ENCODE data around the gene GPR152. TPM values are rescaled to one million over a fixed set of nuclear protein-coding genes. Genes with fewer than 3 reads are reported as not detected.
"Not testable (repeated sequence)": the region's sequence is repeated elsewhere in the genome, so short reads cannot be mapped to it uniquely, and the experiment has no call there.

GPR152 gene
- total RNA-seq, 2 donors from 2014 or later: not detected

DNA sequence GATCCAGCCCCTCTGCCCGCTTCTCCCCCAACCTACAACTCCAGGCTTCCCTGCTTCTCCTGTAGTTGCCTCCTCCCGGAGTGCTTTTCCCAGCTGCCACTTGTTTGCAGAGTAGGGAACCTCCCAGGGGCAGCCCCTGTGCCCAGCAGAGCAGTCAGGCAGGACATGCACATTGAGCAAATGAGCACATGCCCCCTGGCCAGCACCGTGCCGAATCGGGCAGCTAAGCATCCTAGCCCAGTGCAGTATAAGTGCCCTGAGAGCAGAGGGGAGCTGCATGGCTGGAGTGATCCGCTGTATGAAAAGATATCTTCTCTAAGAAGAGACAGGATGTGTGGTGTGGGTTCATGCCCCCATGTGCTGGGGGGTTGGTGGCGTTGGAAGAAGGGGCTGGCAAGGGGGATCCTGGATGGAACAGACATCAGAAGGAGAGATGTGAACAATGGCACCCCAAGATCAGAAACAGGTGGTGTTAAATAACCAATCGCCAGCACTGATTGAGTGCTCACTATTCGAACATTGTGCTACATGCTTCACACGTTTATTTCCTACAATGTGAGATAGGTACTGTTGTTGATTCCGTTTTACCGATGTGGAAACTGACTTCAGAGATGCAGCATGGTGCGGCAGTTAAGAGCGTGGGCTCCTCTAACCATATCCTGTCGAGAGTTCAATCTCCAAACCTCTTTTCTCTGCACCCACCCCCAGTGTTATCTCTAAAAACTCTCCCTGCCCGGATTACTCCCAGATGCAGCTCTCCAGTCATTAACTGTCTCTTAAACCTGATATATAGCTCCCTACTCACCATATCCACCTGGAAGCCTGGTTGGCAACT is 31.5 kb upstream of the GPR152 start:
- H3K27me3 Mint-ChIP-seq: no peaks in the 10 kb centered on the region
- peak overlapping the region; percentile 96 for H3K4me3 Mint-ChIP-seq
- ATAC-seq (peak; percentile 38), DNase-seq (peak in 1 of 3 donors; percentile 34)
- peaks cover 7% of the 10 kb centered on the region for H3K36me3 Mint-ChIP-seq (ENCODE audit: low read depth)
- H3K4me1 Mint-ChIP-seq: peaks cover 57% of the 10 kb centered on the region
- peak overlapping the region; percentile 99 for H3K27ac Mint-ChIP-seq
- no peaks in the 10 kb centered on the region for H3K9me3 ChIP-seq (ENCODE audit: control insufficient read depth, low read length, poor library complexity, severe bottlenecking)

DNA sequence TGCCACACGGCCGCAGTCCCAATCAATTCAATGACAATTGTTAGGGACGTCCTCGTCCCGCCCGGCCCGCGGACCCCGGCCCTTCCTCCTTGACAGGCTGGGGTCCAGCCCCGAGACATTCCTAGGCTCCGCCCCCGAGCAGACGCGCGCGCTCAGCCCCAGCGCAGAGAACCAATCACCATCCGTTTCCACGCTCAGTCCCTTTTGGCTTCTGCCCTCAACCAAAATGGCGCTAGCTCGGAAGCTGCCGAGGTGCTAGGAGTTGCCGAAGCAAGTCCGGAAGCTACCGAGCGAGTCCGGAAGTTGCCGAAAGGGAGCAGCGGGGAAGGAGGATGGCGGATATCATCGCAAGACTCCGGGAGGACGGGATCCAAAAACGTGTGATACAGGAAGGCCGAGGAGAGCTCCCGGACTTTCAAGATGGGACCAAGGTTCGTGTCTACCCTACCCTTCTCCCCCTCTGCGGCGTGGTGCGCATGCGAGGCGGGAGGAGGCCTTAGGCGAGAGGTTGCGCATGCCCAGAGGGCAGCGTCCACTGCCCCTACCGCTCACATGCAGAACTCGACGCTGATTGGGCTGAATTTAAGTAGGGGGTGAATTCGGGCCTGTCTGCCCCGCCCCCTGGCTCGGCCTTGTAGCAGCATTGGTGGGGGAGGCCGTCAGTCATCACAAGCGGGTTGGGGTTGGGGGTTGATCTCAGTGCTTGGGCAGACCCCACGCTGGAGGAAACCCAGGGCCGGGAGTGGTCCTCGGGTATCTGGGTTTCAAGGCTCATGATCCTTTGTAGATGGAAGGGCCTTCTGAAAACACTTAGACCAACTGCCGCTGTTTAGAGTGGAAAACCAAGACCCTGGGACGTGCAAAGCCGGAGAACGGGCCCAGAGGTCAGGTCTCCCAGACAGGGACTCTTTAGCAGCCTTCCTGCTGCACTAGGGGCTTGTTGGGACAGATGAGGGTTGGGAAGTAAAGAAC is 30.6 kb upstream of the GPR152 start, which contains the start of gene AIP:
AIP (plus strand) TSS at position 200 of the 972 bp plus-strand sequence; CDS start at position 333, 133 bp downstream.
- DNase-seq (peak; percentile 87 to 97 (median 92)), ATAC-seq (peak; percentile 83)
- no peaks in the 10 kb centered on the region for H3K9me3 ChIP-seq (ENCODE audit: control insufficient read depth, low read length, poor library complexity, severe bottlenecking)
- Mint-ChIP-seq H3K27me3 (no peaks in the 10 kb centered on the region), H3K27ac (peak within 1 kb of the TSS; percentile 99), H3K4me3 (peak within 1 kb of the TSS; percentile 96), H3K4me1 (peaks cover 52% of the 10 kb centered on the region), H3K36me3 (ENCODE audit: low read depth) (peaks cover 7% of the 10 kb centered on the region)

DNA sequence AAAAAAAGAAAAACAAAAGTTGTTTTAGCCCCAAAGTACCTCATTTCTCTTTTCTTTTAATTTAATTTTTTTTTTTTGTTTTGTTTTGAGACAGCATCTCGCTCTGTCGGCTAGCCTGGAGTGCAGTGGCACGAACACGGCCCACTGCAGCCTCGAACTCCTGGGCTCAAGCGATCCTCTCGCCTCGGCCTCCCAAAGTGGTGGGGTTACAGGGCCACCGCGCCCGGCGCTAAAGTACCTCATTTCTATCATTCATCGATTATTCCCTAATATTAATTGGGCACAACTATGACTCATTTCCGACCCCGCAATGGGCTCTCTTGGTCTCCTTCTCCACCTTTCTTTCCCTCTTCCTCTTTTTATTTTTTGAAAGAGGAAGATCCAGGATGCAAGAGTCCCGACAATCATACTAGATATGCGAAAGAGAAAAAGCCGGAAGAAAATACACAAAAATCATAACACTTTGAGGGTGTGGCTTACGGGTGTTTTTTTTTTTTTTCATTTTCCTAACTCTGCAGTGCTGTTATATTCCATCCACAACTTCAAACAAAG is 29.8 kb upstream of the GPR152 start:
- H3K9me3 ChIP-seq (ENCODE audit: control insufficient read depth, low read length, poor library complexity, severe bottlenecking): no peaks in the 10 kb centered on the region
- no peaks in the 10 kb centered on the region for H3K27me3 Mint-ChIP-seq
- H3K4me1 Mint-ChIP-seq: peaks cover 44% of the 10 kb centered on the region
- ATAC-seq (peak; percentile 16), DNase-seq (no peak)
- peak overlapping the region; percentile 99 for H3K27ac Mint-ChIP-seq
- H3K36me3 Mint-ChIP-seq (ENCODE audit: low read depth): peaks cover 2% of the 10 kb centered on the region
- H3K4me3 Mint-ChIP-seq: peak overlapping the region; percentile 96

DNA sequence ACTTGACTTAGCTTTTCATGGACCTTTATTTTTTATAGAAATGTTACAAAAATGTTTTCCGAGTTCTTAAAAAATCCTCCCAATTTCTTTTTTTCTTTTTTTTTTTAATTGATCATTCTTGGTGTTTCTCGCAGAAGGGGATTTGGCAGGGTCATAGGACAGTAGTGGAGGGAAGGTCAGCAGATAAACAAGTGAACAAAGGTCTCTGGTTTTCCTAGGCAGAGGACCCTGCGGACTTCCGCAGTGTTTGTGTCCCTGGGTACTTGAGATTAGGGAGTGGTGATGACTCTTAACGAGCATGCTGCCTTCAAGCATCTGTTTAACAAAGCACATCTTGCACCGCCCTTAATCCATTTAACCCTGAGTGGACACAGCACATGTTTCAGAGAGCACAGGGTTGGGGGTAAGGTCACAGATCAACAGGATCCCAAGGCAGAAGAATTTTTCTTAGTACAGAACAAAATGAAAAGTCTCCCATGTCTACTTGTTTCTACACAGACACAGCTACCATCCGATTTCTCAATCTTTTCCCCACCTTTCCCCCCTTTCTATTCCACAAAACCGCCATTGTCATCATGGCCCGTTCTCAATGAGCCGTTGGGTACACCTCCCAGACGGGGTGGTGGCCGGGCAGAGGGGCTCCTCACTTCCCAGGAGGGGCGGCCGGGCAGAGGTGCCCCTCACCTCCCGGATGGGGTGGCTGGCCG is 25.0 kb upstream of the GPR152 start:
- H3K4me1 Mint-ChIP-seq; H3K9me3 ChIP-seq (ENCODE audit: control insufficient read depth, low read length, poor library complexity, severe bottlenecking); H3K27me3 Mint-ChIP-seq; H3K4me3 Mint-ChIP-seq; H3K27ac Mint-ChIP-seq; DNase-seq; ATAC-seq; H3K36me3 Mint-ChIP-seq (ENCODE audit: low read depth): not testable (repeated sequence)

DNA sequence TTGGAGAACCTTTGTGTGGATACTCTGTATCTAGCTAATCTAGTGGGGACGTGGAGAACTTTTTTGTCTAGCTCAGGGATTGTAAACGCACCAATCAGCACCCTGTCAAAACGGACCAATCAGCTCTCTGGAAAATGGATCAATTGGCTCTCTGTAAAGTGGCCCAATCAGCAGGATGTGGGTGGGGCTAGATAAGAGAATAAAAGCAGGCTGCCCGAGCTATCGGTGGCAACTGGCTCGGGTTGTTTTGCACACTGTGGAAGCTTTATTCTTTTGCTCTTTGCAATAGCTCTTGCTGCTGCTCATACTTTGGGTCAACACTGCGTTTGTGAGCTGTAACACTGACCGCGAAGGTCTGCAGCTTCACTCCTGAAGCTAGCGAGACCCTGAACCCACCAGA is 24.2 kb upstream of the GPR152 start:
- not testable (repeated sequence) for H3K4me3 Mint-ChIP-seq; H3K27me3 Mint-ChIP-seq; ATAC-seq; H3K27ac Mint-ChIP-seq; H3K36me3 Mint-ChIP-seq (ENCODE audit: low read depth); H3K9me3 ChIP-seq (ENCODE audit: control insufficient read depth, low read length, poor library complexity, severe bottlenecking); H3K4me1 Mint-ChIP-seq; DNase-seq

DNA sequence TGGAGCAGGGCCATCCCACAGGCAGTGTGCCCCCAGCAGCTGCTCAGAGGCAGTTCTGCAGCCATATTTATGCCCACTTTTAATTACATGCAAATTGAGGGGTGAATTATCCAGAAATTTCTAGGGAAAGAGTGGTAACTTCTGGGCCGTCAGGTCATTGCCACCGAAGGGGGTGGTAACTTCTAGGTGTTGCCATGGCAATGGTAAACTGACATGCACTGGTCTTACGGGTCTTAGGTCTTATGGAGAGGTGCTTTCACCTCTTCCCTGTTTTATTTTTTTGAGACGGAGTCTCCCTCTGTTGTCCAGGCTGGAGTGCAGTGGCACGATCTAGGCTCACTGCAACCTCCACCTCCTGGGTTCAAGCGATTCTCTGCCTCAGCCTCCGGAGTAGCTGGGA is 20.4 kb upstream of the GPR152 start:
- Mint-ChIP-seq H3K27me3 (no peaks in the 10 kb centered on the region), H3K36me3 (ENCODE audit: low read depth) (no peaks in the 10 kb centered on the region), H3K27ac (no peak overlapping the region), H3K4me1 (peaks cover 4% of the 10 kb centered on the region), H3K4me3 (no peak overlapping the region)
- no peaks in the 10 kb centered on the region for H3K9me3 ChIP-seq (ENCODE audit: control insufficient read depth, low read length, poor library complexity, severe bottlenecking)
- ATAC-seq (no peak), DNase-seq (no peak)

DNA sequence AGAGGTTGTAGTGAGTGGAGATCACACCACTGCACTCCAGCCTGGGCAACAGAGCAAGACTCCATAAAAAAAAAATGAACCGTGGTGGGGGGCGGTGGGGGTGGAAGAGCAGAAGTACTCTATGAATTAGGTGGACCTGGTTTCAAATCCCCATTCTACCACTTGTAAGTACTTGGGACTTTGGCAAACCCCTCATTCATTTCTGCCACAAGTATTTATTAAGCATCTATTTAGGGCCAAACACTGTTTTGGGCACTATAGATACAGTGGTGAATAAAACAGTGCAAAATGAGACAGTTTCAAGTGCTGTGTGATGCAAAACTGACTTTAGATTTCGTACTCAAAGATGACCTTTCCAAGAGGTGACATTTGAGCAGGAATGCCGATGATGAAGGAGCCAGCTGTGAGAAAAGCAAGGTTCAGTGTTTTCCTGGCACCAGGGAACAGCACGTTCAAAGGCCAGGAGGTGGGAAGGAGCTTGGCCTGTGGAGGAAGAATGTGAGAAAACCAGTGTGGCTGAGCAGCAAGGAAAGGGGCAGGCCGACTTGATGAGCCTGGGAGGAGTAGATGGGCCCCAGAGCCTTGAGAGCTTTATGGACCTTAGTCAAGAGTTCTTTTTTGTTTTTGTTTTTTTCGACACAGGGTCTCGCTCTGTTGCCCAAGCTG is 17.9 kb upstream of the GPR152 start:
- H3K27me3 Mint-ChIP-seq: no peaks in the 10 kb centered on the region
- ATAC-seq (no peak), DNase-seq (no peak)
- no peaks in the 10 kb centered on the region for H3K9me3 ChIP-seq (ENCODE audit: control insufficient read depth, low read length, poor library complexity, severe bottlenecking)
- peak overlapping the region; percentile 93 for H3K27ac Mint-ChIP-seq
- no peak overlapping the region for H3K4me3 Mint-ChIP-seq
- H3K4me1 Mint-ChIP-seq: peaks cover 11% of the 10 kb centered on the region
- H3K36me3 Mint-ChIP-seq (ENCODE audit: low read depth): no peaks in the 10 kb centered on the region

DNA sequence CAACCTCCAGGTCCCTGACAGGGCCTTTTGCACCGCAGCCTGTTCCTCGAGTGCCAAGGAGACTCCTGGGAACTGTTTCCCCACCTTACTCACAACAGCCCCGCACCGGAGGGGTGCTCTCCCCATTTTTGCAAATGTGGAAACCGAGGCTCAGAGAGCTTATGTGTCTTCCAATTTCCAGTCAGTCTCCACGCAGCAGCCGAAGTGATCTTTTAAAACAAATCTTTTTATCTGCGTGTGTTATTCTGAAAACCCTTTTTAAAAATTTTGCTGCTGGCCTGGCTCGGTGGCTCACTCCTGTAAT is 16.9 kb upstream of the GPR152 start:
- no peak for ATAC-seq
- peaks cover 18% of the 10 kb centered on the region for H3K4me1 Mint-ChIP-seq
- peak overlapping the region; percentile 93 for H3K27ac Mint-ChIP-seq
- H3K27me3 Mint-ChIP-seq: no peaks in the 10 kb centered on the region
- H3K9me3 ChIP-seq (ENCODE audit: control insufficient read depth, low read length, poor library complexity, severe bottlenecking): no peaks in the 10 kb centered on the region
- peak overlapping the region; percentile 92 for H3K4me3 Mint-ChIP-seq
- no peaks in the 10 kb centered on the region for H3K36me3 Mint-ChIP-seq (ENCODE audit: low read depth)
- DNase-seq: no peak

DNA sequence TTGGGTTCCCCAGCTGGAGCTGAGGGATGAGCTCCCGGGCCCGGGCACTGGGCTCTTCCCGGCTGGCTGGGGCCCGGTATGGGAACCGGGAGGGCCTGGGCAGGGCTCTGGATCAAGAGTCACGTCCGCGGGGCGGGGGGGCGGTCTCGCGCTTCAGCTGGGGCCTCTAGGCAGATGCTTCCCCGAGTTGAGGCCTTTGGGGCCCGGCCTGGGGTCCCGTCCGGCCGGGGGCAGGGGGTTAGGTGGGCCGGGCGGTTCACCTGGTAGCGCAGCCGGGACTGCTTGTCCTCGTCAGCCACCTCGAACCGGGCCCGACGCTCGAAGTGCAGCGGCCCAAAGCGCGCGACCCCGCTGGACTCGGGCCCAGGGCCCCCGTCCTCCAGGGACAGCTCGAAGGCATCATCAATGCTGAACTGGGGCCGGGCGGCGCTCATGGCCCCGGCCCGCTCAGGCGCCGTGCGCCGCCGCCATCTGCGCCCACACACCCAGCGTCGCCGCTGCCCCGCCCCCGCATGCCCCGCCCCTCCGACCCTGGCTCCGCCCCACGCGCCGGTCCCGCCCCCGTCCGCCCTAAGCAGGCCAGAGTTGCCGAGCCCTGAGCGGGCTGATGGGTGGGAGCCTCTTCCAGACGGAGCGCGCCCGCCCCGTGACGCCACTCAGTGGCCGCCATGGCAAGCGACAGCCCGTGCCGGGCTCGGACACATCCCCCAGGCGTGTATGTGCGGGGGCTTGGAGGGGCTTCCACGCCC is 16.4 kb upstream of the GPR152 start, which contains the start of gene TMEM134:
TMEM134 (minus strand) TSS at position 493 of the 749 bp plus-strand sequence; CDS start at position 434, 59 bp downstream.
- Mint-ChIP-seq H3K27ac (peak within 1 kb of the TSS; percentile 93), H3K36me3 (ENCODE audit: low read depth) (no peaks in the 10 kb centered on the region), H3K27me3 (no peaks in the 10 kb centered on the region), H3K4me1 (peaks cover 20% of the 10 kb centered on the region), H3K4me3 (peak within 1 kb of the TSS; percentile 92)
- DNase-seq (peak; percentile 87 to 89 (median 89)), ATAC-seq (peak; percentile 82)
- no peaks in the 10 kb centered on the region for H3K9me3 ChIP-seq (ENCODE audit: control insufficient read depth, low read length, poor library complexity, severe bottlenecking)

DNA sequence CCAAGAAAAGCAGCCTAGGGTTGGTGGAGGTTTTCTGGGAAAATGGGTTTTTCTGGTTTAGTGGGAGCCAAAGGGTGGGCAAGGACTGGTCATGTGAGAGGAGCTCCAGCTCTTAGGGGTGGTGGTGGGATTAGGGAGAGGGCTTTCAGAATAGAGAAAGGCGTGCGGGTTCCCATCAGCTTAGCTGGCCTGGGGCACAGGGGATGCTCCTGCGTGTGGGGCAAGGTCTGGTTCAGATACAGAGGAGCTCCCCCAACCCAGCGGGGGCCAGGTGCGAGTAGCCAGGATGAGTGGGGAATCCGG is 15.9 kb upstream of the GPR152 start:
- no peak for ATAC-seq
- no peaks in the 10 kb centered on the region for H3K27me3 Mint-ChIP-seq
- no peaks in the 10 kb centered on the region for H3K36me3 Mint-ChIP-seq (ENCODE audit: low read depth)
- peak overlapping the region; percentile 92 for H3K4me3 Mint-ChIP-seq
- DNase-seq: no peak
- peaks cover 20% of the 10 kb centered on the region for H3K4me1 Mint-ChIP-seq
- no peaks in the 10 kb centered on the region for H3K9me3 ChIP-seq (ENCODE audit: control insufficient read depth, low read length, poor library complexity, severe bottlenecking)
- peak overlapping the region; percentile 93 for H3K27ac Mint-ChIP-seq

DNA sequence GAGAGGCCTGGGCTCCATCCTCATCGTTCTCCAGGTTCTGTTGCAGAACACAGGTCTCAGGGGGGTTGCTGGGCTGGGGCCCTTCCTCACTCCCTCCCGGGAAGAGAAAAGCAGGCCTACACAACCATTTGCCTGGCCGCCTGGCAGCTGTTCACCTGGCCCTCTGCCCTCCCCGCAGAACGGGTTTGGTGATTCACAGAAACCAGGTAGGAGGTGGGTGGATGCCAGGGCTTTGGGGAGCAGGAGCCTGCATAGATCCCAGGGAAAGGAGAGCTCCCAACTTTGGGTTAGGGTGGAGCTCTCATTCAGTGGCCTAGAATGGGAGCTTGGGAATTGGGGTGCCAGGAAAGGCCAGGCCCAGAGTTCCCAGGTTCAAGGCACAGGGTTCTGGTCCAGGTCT is 15.5 kb upstream of the GPR152 start:
- Mint-ChIP-seq H3K36me3 (ENCODE audit: low read depth) (no peaks in the 10 kb centered on the region), H3K4me1 (peaks cover 20% of the 10 kb centered on the region), H3K27me3 (no peaks in the 10 kb centered on the region), H3K4me3 (peak overlapping the region; percentile 92), H3K27ac (peak overlapping the region; percentile 93)
- ATAC-seq (no peak), DNase-seq (no peak)
- no peaks in the 10 kb centered on the region for H3K9me3 ChIP-seq (ENCODE audit: control insufficient read depth, low read length, poor library complexity, severe bottlenecking)
